HuH-7.5 (cell line): Measurements from ENCODE around the gene PALS2.

Experiments used
- DNase-seq: peaks from one replicate; pipeline ENCODE4 v3.0.0; 2011; ENCODE audit warnings: low spot score

Gene PALS2

GRCh38 chr7:24591152-24591551 lies 17.9 kb downstream of the PALS2 start:
- DNase-seq = no peak

GRCh38 chr7:24595671-24596418 lies 22.6 kb downstream of the PALS2 start:
- no peak for DNase-seq

GRCh38 chr7:24597014-24597413 lies 23.8 kb downstream of the PALS2 start:
- DNase-seq = no peak

- DNase-seq = no peak
Measured at GRCh38 chr7:24601600-24601999, 28.3 kb downstream of the PALS2 start.

GRCh38 chr7:24602860-24603456 lies 29.7 kb downstream of the PALS2 start:
- DNase-seq = no peak

GRCh38 chr7:24604630-24605029 lies 31.4 kb downstream of the PALS2 start:
- no peak for DNase-seq

- DNase-seq = no peak
Measured at GRCh38 chr7:24608504-24608903, 35.3 kb downstream of the PALS2 start.

- DNase-seq = no peak
Measured at GRCh38 chr7:24609059-24609458, 35.8 kb downstream of the PALS2 start.

- DNase-seq = no peak
Measured at GRCh38 chr7:24609570-24609969, 36.3 kb downstream of the PALS2 start.

- no peak for DNase-seq
Measured at GRCh38 chr7:24611130-24611529, 37.9 kb downstream of the PALS2 start.

- DNase-seq = no peak
Measured at GRCh38 chr7:24617957-24618616, 44.8 kb downstream of the PALS2 start.

- DNase-seq = no peak
Measured at GRCh38 chr7:24619978-24620377, 46.7 kb downstream of the PALS2 start.

- DNase-seq = no peak
Measured at GRCh38 chr7:24622646-24623182, 49.5 kb downstream of the PALS2 start.
